MG63 (cell line): Measurements from ENCODE around the gene ANGEL2. TPM values are rescaled to one million over a fixed set of nuclear protein-coding genes. Genes with fewer than 3 reads are reported as not detected.

Source experiments
- DNase-seq: peaks from one replicate; pipeline ENCODE4 v3.0.0-alpha.2; 2020
- H3K27me3 ChIP-seq: fragments of 250-450 bp; sonication (Bioruptor Pico); 2 replicates; pipeline ENCODE4 v1.5.1; 2020; ENCODE audit warnings: mild to moderate bottlenecking, moderate library complexity
- H3K36me3 ChIP-seq: fragments of 250-450 bp; sonication (Bioruptor Pico); 2 replicates; pipeline ENCODE4 v1.5.1; 2020; ENCODE audit warnings: mild to moderate bottlenecking, moderate library complexity
- H3K4me3 ChIP-seq: fragments of 250-450 bp; sonication (Bioruptor Pico); 2 replicates; pipeline ENCODE4 v1.5.1; 2020; ENCODE audit warnings: mild to moderate bottlenecking, moderate library complexity
- H3K9me3 ChIP-seq: fragments of 250-450 bp; sonication (Bioruptor Pico); 2 replicates; pipeline ENCODE4 v1.5.1; 2020; ENCODE audit warnings: mild to moderate bottlenecking, moderate library complexity
- total RNA-seq: library from RNA; depleted of rRNA; stranded (reverse); fragments of >200 nt; shearing (Covaris generic); gene quantifications from 2 replicates; pipeline ENCODE4 v1.2.3, GENCODE V29; 2014; ENCODE audit warnings: low replicate concordance; rRNA removed

Gene ANGEL2
- total RNA-seq, 1 experiment from 2014 or later, result 36.7 TPM

GRCh38 chr1:212949771-212950170 lies 65.9 kb downstream of the ANGEL2 start:
- H3K9me3 ChIP-seq, result no peaks in the 10 kb centered on the region
- no peak for DNase-seq
- H3K27me3 ChIP-seq, result peaks cover 18% of the 10 kb centered on the region
- peak overlapping the region; percentile 48 for H3K4me3 ChIP-seq
- no peaks in the 10 kb centered on the region for H3K36me3 ChIP-seq

- Histone ChIP-seq H3K36me3 (no peaks in the 10 kb centered on the region), H3K4me3 (no peak overlapping the region), H3K9me3 (no peaks in the 10 kb centered on the region), H3K27me3 (peaks cover 17% of the 10 kb centered on the region)
- no peak for DNase-seq
These were observed 68.8 kb downstream of the ANGEL2 start for GRCh38 chr1:212946872-212947271.

GRCh38 chr1:212945463-212946160 lies 70.1 kb downstream of the ANGEL2 start:
- no peaks in the 10 kb centered on the region for H3K9me3 ChIP-seq
- H3K27me3 ChIP-seq, result peaks cover 7% of the 10 kb centered on the region
- H3K36me3 ChIP-seq, result no peaks in the 10 kb centered on the region
- no peak overlapping the region for H3K4me3 ChIP-seq
- no peak for DNase-seq

- H3K36me3 ChIP-seq, result no peaks in the 10 kb centered on the region
- no peak overlapping the region for H3K4me3 ChIP-seq
- peaks cover 7% of the 10 kb centered on the region; the same call in 1 of the 2 replicates for H3K27me3 ChIP-seq
- no peak for DNase-seq
- no peaks in the 10 kb centered on the region for H3K9me3 ChIP-seq
These were observed 70.6 kb downstream of the ANGEL2 start for GRCh38 chr1:212945056-212945455.

- no peak overlapping the region for H3K4me3 ChIP-seq
- no peaks in the 10 kb centered on the region for H3K36me3 ChIP-seq
- no peak for DNase-seq
- peaks cover 2% of the 10 kb centered on the region; the same call in 1 of the 2 replicates for H3K27me3 ChIP-seq
- H3K9me3 ChIP-seq, result no peaks in the 10 kb centered on the region
These were observed 71.3 kb downstream of the ANGEL2 start for GRCh38 chr1:212944229-212944901.

- DNase-seq, result no peak
- Histone ChIP-seq H3K9me3 (no peaks in the 10 kb centered on the region), H3K36me3 (no peaks in the 10 kb centered on the region), H3K4me3 (no peak overlapping the region), H3K27me3 (no peaks in the 10 kb centered on the region)
These were observed 72.3 kb downstream of the ANGEL2 start for GRCh38 chr1:212943393-212943710.

GRCh38 chr1:212942679-212943392 lies 72.8 kb downstream of the ANGEL2 start:
- DNase-seq, result no peak
- Histone ChIP-seq H3K36me3 (no peaks in the 10 kb centered on the region), H3K27me3 (no peaks in the 10 kb centered on the region), H3K9me3 (no peaks in the 10 kb centered on the region), H3K4me3 (no peak overlapping the region)

Other genes with a start within 250 kb of the ANGEL2 start
- 69.0 and 100 TPM in 2 replicates for gene NSL1, start 224.1 kb downstream of the ANGEL2 start, total RNA-seq
- 15.6 and 19.5 TPM in 2 replicates for gene TATDN3, start 224.0 kb downstream of the ANGEL2 start, total RNA-seq
- gene SPATA45, start 168.2 kb downstream of the ANGEL2 start, total RNA-seq, result not detected in 2 replicates
- gene FLVCR1, start 157.6 kb downstream of the ANGEL2 start, total RNA-seq, result 4.5 and 9.3 TPM in 2 replicates
- gene VASH2, start 65.3 kb downstream of the ANGEL2 start, total RNA-seq, result not detected in 2 replicates
- 19.7 and 39.0 TPM in 2 replicates for gene RPS6KC1, start 35.4 kb upstream of the ANGEL2 start, total RNA-seq